ENCODE results near the gene P2RX3.

P2RX3 gene

GRCh38 chr11:57418131-57418530 lies 80.0 kb downstream of the P2RX3 start:
- no peak overlapping the region for H3K4me3 ChIP-seq (ENCODE audit: low read depth, low read length)
- H3K27me3 ChIP-seq (ENCODE audit: insufficient read depth, low read length), result no peaks in the 10 kb centered on the region
- no peak overlapping the region for H3K18ac ChIP-seq (ENCODE audit: low read length)
- H3K9me3 ChIP-seq (ENCODE audit: insufficient read depth, low read depth, low read length), result no peaks in the 10 kb centered on the region
- H3K79me2 ChIP-seq (ENCODE audit: control insufficient read depth, insufficient read depth, low read length, poor library complexity), result no peaks in the 10 kb centered on the region
- no peak overlapping the region for H2AFZ ChIP-seq (ENCODE audit: insufficient read depth, low read length, poor library complexity)
- no peak overlapping the region for H3K4me2 ChIP-seq (ENCODE audit: low read length)
- no peak overlapping the region for H2BK120ac ChIP-seq (ENCODE audit: insufficient read depth, low read length, poor library complexity)
- peaks cover 0 to 3% of the 10 kb centered on the region in 2 experiments for H3K36me3 ChIP-seq (ENCODE audit: control insufficient read depth in 1 of 2, insufficient read depth in 2 of 2, low read length in 2 of 2)
- H4K8ac ChIP-seq (ENCODE audit: low read depth, low read length), result no peak overlapping the region
- H2BK12ac ChIP-seq (ENCODE audit: low read length), result no peak overlapping the region
- no peak overlapping the region for H3K14ac ChIP-seq (ENCODE audit: low read length)
- no peak overlapping the region for H3K27ac ChIP-seq (ENCODE audit: low read depth, low read length)
- H3K79me1 ChIP-seq (ENCODE audit: low read length), result no peaks in the 10 kb centered on the region
- H3K23ac ChIP-seq (ENCODE audit: low read length), result no peak overlapping the region
- no peaks in the 10 kb centered on the region for H3K4me1 ChIP-seq (ENCODE audit: control insufficient read depth in 1 of 2, insufficient read depth in 2 of 2, low read length in 2 of 2)
- H2BK5ac ChIP-seq (ENCODE audit: low read depth, low read length, poor library complexity), result no peak overlapping the region
- H2AK5ac ChIP-seq (ENCODE audit: low read length), result no peak overlapping the region
- no peak for DNase-seq
- H4K91ac ChIP-seq (ENCODE audit: low read depth, low read length), result no peak overlapping the region
- no peak overlapping the region for H3K4ac ChIP-seq (ENCODE audit: low read depth, low read length)
- H4K12ac ChIP-seq (ENCODE audit: low read depth, low read length), result no peak overlapping the region
- H3K9ac ChIP-seq (ENCODE audit: low read length), result no peak overlapping the region

GRCh38 chr11:57419146-57419545 lies 81.0 kb downstream of the P2RX3 start:
- DNase-seq, result no peak
- H4K8ac ChIP-seq (ENCODE audit: low read depth, low read length), result no peak overlapping the region
- peaks cover 2% of the 10 kb centered on the region for H3K9me3 ChIP-seq (ENCODE audit: insufficient read depth, low read depth, low read length)
- H4K12ac ChIP-seq (ENCODE audit: low read depth, low read length), result no peak overlapping the region
- no peak overlapping the region for H2AK5ac ChIP-seq (ENCODE audit: low read length)
- peaks cover 0 to 3% of the 10 kb centered on the region in 2 experiments for H3K36me3 ChIP-seq (ENCODE audit: control insufficient read depth in 1 of 2, insufficient read depth in 2 of 2, low read length in 2 of 2)
- no peak overlapping the region for H3K4me2 ChIP-seq (ENCODE audit: low read length)
- H3K27me3 ChIP-seq (ENCODE audit: insufficient read depth, low read length), result no peaks in the 10 kb centered on the region
- no peak overlapping the region for H4K91ac ChIP-seq (ENCODE audit: low read depth, low read length)
- H2BK5ac ChIP-seq (ENCODE audit: low read depth, low read length, poor library complexity), result no peak overlapping the region
- H3K23ac ChIP-seq (ENCODE audit: low read length), result no peak overlapping the region
- H3K4me3 ChIP-seq (ENCODE audit: low read depth, low read length), result no peak overlapping the region
- no CpG with 5 or more reads among the region's 3 CpGs for WGBS (ENCODE audit: extremely low coverage, insufficient coverage, insufficient read length)
- no peak overlapping the region for H3K9ac ChIP-seq (ENCODE audit: low read length)
- no peak overlapping the region for H3K18ac ChIP-seq (ENCODE audit: low read length)
- H3K79me2 ChIP-seq (ENCODE audit: control insufficient read depth, insufficient read depth, low read length, poor library complexity), result no peaks in the 10 kb centered on the region
- H3K14ac ChIP-seq (ENCODE audit: low read length), result no peak overlapping the region
- H2BK12ac ChIP-seq (ENCODE audit: low read length), result no peak overlapping the region
- no peak overlapping the region for H2BK120ac ChIP-seq (ENCODE audit: insufficient read depth, low read length, poor library complexity)
- no peaks in the 10 kb centered on the region for H3K4me1 ChIP-seq (ENCODE audit: control insufficient read depth in 1 of 2, insufficient read depth in 2 of 2, low read length in 2 of 2)
- no peaks in the 10 kb centered on the region for H3K79me1 ChIP-seq (ENCODE audit: low read length)
- no peak overlapping the region for H3K4ac ChIP-seq (ENCODE audit: low read depth, low read length)
- no peak overlapping the region for H2AFZ ChIP-seq (ENCODE audit: insufficient read depth, low read length, poor library complexity)
- no peak overlapping the region for H3K27ac ChIP-seq (ENCODE audit: low read depth, low read length)

GRCh38 chr11:57421066-57421465 lies 82.9 kb downstream of the P2RX3 start:
- Histone ChIP-seq H3K4me1 (ENCODE audit: control insufficient read depth in 1 of 2, insufficient read depth in 2 of 2, low read length in 2 of 2) (peaks cover 3 to 4% of the 10 kb centered on the region in 2 experiments), H3K36me3 (ENCODE audit: control insufficient read depth in 1 of 2, insufficient read depth in 2 of 2, low read length in 2 of 2) (peaks cover 0 to 3% of the 10 kb centered on the region in 2 experiments), H2BK5ac (ENCODE audit: low read depth, low read length, poor library complexity) (no peak overlapping the region), H3K4me2 (ENCODE audit: low read length) (no peak overlapping the region), H3K4me3 (ENCODE audit: low read depth, low read length) (no peak overlapping the region), H3K79me1 (ENCODE audit: low read length) (no peaks in the 10 kb centered on the region), H3K9me3 (ENCODE audit: insufficient read depth, low read depth, low read length) (peaks cover 2% of the 10 kb centered on the region), H4K8ac (ENCODE audit: low read depth, low read length) (no peak overlapping the region), H2BK120ac (ENCODE audit: insufficient read depth, low read length, poor library complexity) (no peak overlapping the region), H3K18ac (ENCODE audit: low read length) (no peak overlapping the region), H3K9ac (ENCODE audit: low read length) (no peak overlapping the region), H4K91ac (ENCODE audit: low read depth, low read length) (no peak overlapping the region), H3K14ac (ENCODE audit: low read length) (no peak overlapping the region), H4K12ac (ENCODE audit: low read depth, low read length) (no peak overlapping the region), H2BK12ac (ENCODE audit: low read length) (no peak overlapping the region), H3K27me3 (ENCODE audit: insufficient read depth, low read length) (no peaks in the 10 kb centered on the region), H2AK5ac (ENCODE audit: low read length) (no peak overlapping the region), H3K79me2 (ENCODE audit: control insufficient read depth, insufficient read depth, low read length, poor library complexity) (no peaks in the 10 kb centered on the region), H2AFZ (ENCODE audit: insufficient read depth, low read length, poor library complexity) (no peak overlapping the region), H3K23ac (ENCODE audit: low read length) (no peak overlapping the region), H3K4ac (ENCODE audit: low read depth, low read length) (no peak overlapping the region), H3K27ac (ENCODE audit: low read depth, low read length) (no peak overlapping the region)
- no CpG with 5 or more reads among the region's 4 CpGs for WGBS (ENCODE audit: extremely low coverage, insufficient coverage, insufficient read length)
- DNase-seq, result no peak

- H3K36me3 ChIP-seq (ENCODE audit: control insufficient read depth in 1 of 2, insufficient read depth in 2 of 2, low read length in 2 of 2), result peaks cover 0 to 3% of the 10 kb centered on the region in 2 experiments
- no peak overlapping the region for H3K9ac ChIP-seq (ENCODE audit: low read length)
- H4K8ac ChIP-seq (ENCODE audit: low read depth, low read length), result no peak overlapping the region
- H3K23ac ChIP-seq (ENCODE audit: low read length), result no peak overlapping the region
- H3K4ac ChIP-seq (ENCODE audit: low read depth, low read length), result no peak overlapping the region
- peaks cover 2% of the 10 kb centered on the region for H3K79me1 ChIP-seq (ENCODE audit: low read length)
- H3K18ac ChIP-seq (ENCODE audit: low read length), result no peak overlapping the region
- no peak overlapping the region for H2BK12ac ChIP-seq (ENCODE audit: low read length)
- no peak overlapping the region for H2AFZ ChIP-seq (ENCODE audit: insufficient read depth, low read length, poor library complexity)
- H3K27me3 ChIP-seq (ENCODE audit: insufficient read depth, low read length), result no peaks in the 10 kb centered on the region
- H2BK5ac ChIP-seq (ENCODE audit: low read depth, low read length, poor library complexity), result no peak overlapping the region
- no peak overlapping the region for H2BK120ac ChIP-seq (ENCODE audit: insufficient read depth, low read length, poor library complexity)
- no peak overlapping the region for H4K12ac ChIP-seq (ENCODE audit: low read depth, low read length)
- no peak overlapping the region for H4K91ac ChIP-seq (ENCODE audit: low read depth, low read length)
- no peak overlapping the region for H3K4me3 ChIP-seq (ENCODE audit: low read depth, low read length)
- H3K4me1 ChIP-seq (ENCODE audit: control insufficient read depth in 1 of 2, insufficient read depth in 2 of 2, low read length in 2 of 2), result peaks cover 5 to 10% of the 10 kb centered on the region in 2 experiments
- no peak overlapping the region for H3K27ac ChIP-seq (ENCODE audit: low read depth, low read length)
- peaks cover 3% of the 10 kb centered on the region for H3K79me2 ChIP-seq (ENCODE audit: control insufficient read depth, insufficient read depth, low read length, poor library complexity)
- H3K9me3 ChIP-seq (ENCODE audit: insufficient read depth, low read depth, low read length), result peaks cover 2% of the 10 kb centered on the region
- no peak overlapping the region for H3K14ac ChIP-seq (ENCODE audit: low read length)
- DNase-seq, result no peak
- H2AK5ac ChIP-seq (ENCODE audit: low read length), result no peak overlapping the region
- H3K4me2 ChIP-seq (ENCODE audit: low read length), result no peak overlapping the region
Observed at GRCh38 chr11:57421805-57422204, 83.7 kb downstream of the P2RX3 start.
